PC-9 (cell line): ENCODE data around the gene MRPS34. TPM values are rescaled to one million over a fixed set of nuclear protein-coding genes. Genes with fewer than 3 reads are reported as not detected.

ENCODE experiments used
- BruUV-seq: library from RNA; stranded (reverse); fragments of 400-500 nt; replicated peaks from 2 replicates; lab custom pipeline; 2021; lab: Mats Ljungman, UMichigan
- CTCF ChIA-PET: fragments of 300-600 bp; sonication (Branson Sonifier 250); formaldehyde crosslinking; loops from one replicate; lab custom pipeline; 2022; ENCODE audit warnings: antibody characterized with exemption; lab: Charles Lee
- POLR2A ChIA-PET: fragments of 300-600 bp; sonication (Branson Sonifier 250); formaldehyde crosslinking; loops from one replicate; lab custom pipeline; 2022; ENCODE audit warnings: antibody characterized with exemption; ENCODE audit not compliant: unreplicated experiment; lab: Charles Lee
- DNase-seq, 2 experiments: peaks; one replicate each; pipeline versions ENCODE4 v3.0.0 to v3.0.0-alpha.2; 2015 to 2022; ENCODE audit warnings: mixed read lengths in 1 of 2
- H2AFZ ChIP-seq: fragments of 200-600 bp; sonication (generic); 2 replicates; pipeline ENCODE4 v1.8.1; 2017; ENCODE audit warnings: antibody characterized with exemption
- H3F3A ChIP-seq: fragments of 200-600 bp; sonication (generic); 2 replicates; pipeline ENCODE4 v1.8.1; 2017; ENCODE audit warnings: antibody characterized with exemption, mild to moderate bottlenecking, low read depth; ENCODE audit not compliant: insufficient read depth
- H3K27ac ChIP-seq: fragments of 200-600 bp; sonication (generic); 2 replicates; pipeline ENCODE4 v1.6.1; 2016; ENCODE audit warnings: mixed run types
- H3K27me3 ChIP-seq: fragments of 200-600 bp; sonication (generic); 2 replicates; pipeline ENCODE4 v1.6.1; 2016; ENCODE audit warnings: low read depth, mixed run types; ENCODE audit not compliant: insufficient read depth
- H3K36me3 ChIP-seq: fragments of 200-600 bp; sonication (generic); 2 replicates; pipeline ENCODE4 v1.6.1; 2016; ENCODE audit warnings: low read depth, mixed run types
- H3K4me1 ChIP-seq: fragments of 200-600 bp; sonication (generic); replicated peaks from 2 replicates; pipeline ENCODE4 v1.6.1; 2016; ENCODE audit warnings: mixed run types; ENCODE audit not compliant: insufficient read depth
- H3K4me2 ChIP-seq: fragments of 200-600 bp; sonication (generic); 2 replicates; pipeline ENCODE4 v1.6.1; 2017; ENCODE audit warnings: mixed run types
- H3K4me3 ChIP-seq: fragments of 200-600 bp; sonication (generic); 2 replicates; pipeline ENCODE4 v1.6.1; 2016; ENCODE audit warnings: mixed run types
- H3K79me2 ChIP-seq: fragments of 200-600 bp; sonication (generic); 2 replicates; pipeline ENCODE4 v1.6.1; 2017; ENCODE audit warnings: low read depth, mixed run types
- H3K9me2 ChIP-seq: fragments of 200-600 bp; sonication (generic); 2 replicates; pipeline ENCODE4 v1.8.1; 2017; ENCODE audit warnings: mild to moderate bottlenecking; ENCODE audit not compliant: insufficient read depth
- H3K9me3 ChIP-seq: fragments of 200-600 bp; sonication (generic); 2 replicates; pipeline ENCODE4 v1.8.1; 2016; ENCODE audit warnings: low read depth; ENCODE audit not compliant: insufficient read depth
- H4K20me1 ChIP-seq: fragments of 200-600 bp; sonication (generic); 2 replicates; pipeline ENCODE4 v1.8.1; 2017; ENCODE audit not compliant: insufficient read depth
- EZH2 ChIP-seq: fragments of 200-600 bp; sonication (generic); IDR thresholded peaks from 2 replicates; pipeline ENCODE4 v1.8.0; 2017; ENCODE audit warnings: antibody characterized with exemption, low read depth
- intact Hi-C: fragments of 100-400 bp; cut with micrococcal nuclease; formaldehyde crosslinking; loops from one replicate; pipeline ENCODE4 v1.10.0; 2022; ENCODE audit not compliant: unreplicated experiment
- total RNA-seq: library from RNA; stranded (reverse); gene quantifications from 2 replicates; pipeline ENCODE4 v1.2.3, GENCODE V29; 2021
- TF ChIP-seq, protein P1 (sequence below): fragments of 200-600 bp; sonication (generic); conservative IDR thresholded peaks from 2 replicates; pipeline ENCODE4 v1.6.1; 2017; ENCODE audit warnings: mixed run types, antibody characterized with exemption, mild to moderate bottlenecking, moderate library complexity

The MRPS34 gene
- total RNA-seq, 1 experiment from 2014 or later, result 201 TPM

DNA sequence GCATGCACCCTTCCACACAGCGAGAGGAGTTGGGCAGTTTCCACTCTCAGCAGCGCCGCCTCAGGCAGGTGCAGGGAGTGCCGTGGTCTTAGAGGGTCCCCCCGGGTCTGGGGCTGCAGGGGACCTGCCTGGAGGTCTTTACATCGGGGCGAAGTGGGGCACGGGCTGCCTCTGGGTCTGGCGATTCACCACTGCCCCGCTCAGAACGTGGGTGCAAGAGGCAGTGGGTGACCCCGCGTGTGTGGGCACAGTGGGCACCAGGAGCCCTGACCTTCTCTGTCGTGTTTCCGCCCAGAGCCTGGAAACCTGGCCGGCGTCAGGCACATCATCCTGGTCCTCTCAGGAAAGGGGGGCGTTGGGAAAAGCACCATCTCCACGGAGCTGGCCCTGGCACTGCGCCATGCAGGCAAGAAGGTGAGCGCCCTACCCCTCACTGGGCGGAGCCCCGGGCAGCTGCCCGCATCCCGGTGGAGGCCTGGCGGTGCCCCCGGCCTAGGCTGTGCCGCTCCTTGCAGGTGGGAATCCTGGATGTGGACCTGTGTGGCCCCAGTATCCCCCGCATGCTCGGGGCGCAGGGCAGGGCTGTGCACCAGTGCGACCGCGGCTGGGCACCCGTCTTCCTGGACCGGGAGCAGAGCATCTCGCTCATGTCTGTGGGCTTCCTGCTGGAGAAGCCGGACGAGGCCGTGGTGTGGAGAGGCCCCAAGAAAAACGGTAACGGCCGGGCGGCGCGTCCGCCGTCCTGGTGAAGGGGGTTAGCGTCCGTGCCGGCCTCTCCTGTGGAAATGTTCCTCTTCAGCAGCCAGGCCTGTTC is 13.5 kb upstream of the MRPS34 start:
- CTCF ChIA-PET, result no interaction called here
- Histone ChIP-seq H3K9me3 (no peaks in the 10 kb centered on the region), H3K79me2 (peaks cover 38% of the 10 kb centered on the region), H3K27me3 (no peaks in the 10 kb centered on the region), H3K4me3 (no peak overlapping the region), H3F3A (peaks cover 6% of the 10 kb centered on the region; the same call in 1 of the 2 replicates), H3K27ac (no peak overlapping the region), H3K9me2 (no peaks in the 10 kb centered on the region), H3K4me2 (no peak overlapping the region), H3K4me1 (peaks cover 7% of the 10 kb centered on the region), H3K36me3 (no peaks in the 10 kb centered on the region), H4K20me1 (peaks cover 20% of the 10 kb centered on the region), H2AFZ (no peak overlapping the region)
- no TSS peak for BruUV-seq
- TF ChIP-seq, protein P1, sequence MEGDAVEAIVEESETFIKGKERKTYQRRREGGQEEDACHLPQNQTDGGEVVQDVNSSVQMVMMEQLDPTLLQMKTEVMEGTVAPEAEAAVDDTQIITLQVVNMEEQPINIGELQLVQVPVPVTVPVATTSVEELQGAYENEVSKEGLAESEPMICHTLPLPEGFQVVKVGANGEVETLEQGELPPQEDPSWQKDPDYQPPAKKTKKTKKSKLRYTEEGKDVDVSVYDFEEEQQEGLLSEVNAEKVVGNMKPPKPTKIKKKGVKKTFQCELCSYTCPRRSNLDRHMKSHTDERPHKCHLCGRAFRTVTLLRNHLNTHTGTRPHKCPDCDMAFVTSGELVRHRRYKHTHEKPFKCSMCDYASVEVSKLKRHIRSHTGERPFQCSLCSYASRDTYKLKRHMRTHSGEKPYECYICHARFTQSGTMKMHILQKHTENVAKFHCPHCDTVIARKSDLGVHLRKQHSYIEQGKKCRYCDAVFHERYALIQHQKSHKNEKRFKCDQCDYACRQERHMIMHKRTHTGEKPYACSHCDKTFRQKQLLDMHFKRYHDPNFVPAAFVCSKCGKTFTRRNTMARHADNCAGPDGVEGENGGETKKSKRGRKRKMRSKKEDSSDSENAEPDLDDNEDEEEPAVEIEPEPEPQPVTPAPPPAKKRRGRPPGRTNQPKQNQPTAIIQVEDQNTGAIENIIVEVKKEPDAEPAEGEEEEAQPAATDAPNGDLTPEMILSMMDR, result no peak
- TF ChIP-seq EZH2, result no peak
- intact Hi-C loops, result no loop called here
- POLR2A ChIA-PET, result no interaction called here
- no peak for DNase-seq

DNA sequence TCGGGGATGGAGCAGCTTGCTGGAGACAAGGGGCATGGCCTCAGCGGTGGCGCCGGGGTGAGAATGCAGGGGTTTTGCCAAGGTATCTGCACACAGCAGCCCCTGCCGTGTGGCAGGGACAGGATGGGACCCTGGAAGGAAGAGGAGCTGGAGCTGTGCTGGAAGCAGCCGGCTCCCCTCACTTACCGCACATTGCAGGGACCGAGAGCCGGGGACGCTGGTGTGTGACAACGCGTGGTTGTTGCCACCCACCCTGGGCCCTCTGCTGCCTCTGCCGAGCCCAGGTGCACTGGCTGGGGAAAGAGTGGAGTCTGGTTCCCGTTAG is 12.9 kb upstream of the MRPS34 start:
- no peak for DNase-seq
- 0 out of 2 replicates have a peak, but pooled peaks cover 3% of the 10 kb centered on the region for H3K36me3 ChIP-seq
- H3F3A ChIP-seq, result peaks cover 12% of the 10 kb centered on the region; the same call in 1 of the 2 replicates
- ChIA-PET CTCF (no interaction called here), POLR2A (no interaction called here)
- no peak overlapping the region for H3K4me3 ChIP-seq
- intact Hi-C loops, result no loop called here
- peaks cover 13% of the 10 kb centered on the region for H3K4me1 ChIP-seq
- H3K9me2 ChIP-seq, result no peaks in the 10 kb centered on the region
- peaks cover 45% of the 10 kb centered on the region for H3K79me2 ChIP-seq
- no peaks in the 10 kb centered on the region for H3K9me3 ChIP-seq
- H3K4me2 ChIP-seq, result no peak overlapping the region
- no peak overlapping the region for H3K27ac ChIP-seq
- no TSS peak for BruUV-seq
- peaks cover 25% of the 10 kb centered on the region for H4K20me1 ChIP-seq
- TF ChIP-seq, protein P1, result no peak
- TF ChIP-seq EZH2, result no peak
- H2AFZ ChIP-seq, result no peak overlapping the region
- no peaks in the 10 kb centered on the region for H3K27me3 ChIP-seq

DNA sequence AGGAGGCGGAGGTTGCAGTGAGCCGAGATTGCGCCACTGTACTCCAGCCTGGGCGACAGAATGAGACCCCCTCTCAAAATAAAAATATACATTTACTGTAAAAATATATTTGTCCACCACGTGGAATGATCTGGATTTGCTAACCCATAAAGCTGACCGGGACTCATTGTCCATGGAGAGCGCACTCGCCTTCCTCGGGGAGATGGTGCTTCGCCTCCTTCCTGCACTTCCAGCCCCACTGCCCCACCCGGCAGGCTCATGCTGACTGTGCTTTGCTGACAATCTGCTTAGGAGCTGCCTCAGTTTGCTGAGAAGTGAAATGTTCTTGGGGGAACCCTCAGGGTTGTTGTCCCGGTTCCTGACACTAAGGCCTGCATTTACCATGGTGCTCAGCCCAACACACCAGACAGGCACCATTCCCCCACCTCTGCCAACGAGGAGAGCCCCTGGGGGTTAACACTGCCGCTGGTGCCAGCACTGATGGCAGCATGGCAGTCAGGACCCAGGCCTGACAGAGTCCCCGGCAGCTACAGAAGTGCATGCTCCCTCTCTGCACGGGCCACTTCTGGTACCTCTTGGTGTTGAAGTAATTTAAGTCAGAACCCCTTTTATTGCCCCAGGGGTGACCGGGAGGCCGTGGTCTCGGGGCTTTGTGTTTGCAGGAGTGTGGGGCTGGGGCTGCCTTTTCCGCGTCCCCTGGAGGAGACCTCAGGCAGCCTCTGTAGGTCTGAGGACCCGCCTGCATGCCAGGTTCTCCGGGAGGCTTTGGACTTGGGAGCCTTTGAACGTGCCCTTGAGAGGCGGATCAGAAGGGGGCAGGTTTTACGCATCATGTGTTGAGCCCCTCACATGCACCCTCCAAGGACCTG is 12.3 kb upstream of the MRPS34 start:
- CTCF ChIA-PET, result no interaction called here
- no peak for DNase-seq
- Histone ChIP-seq H3K9me3 (no peaks in the 10 kb centered on the region), H3K36me3 (0 out of 2 replicates have a peak, but pooled peaks cover 6% of the 10 kb centered on the region), H3K27ac (no peak overlapping the region), H3K9me2 (no peaks in the 10 kb centered on the region), H3K27me3 (no peaks in the 10 kb centered on the region), H3K4me1 (peaks cover 15% of the 10 kb centered on the region), H4K20me1 (peaks cover 31% of the 10 kb centered on the region), H3K4me3 (no peak overlapping the region), H3K4me2 (no peak overlapping the region), H3F3A (peaks cover 18% of the 10 kb centered on the region; the same call in 1 of the 2 replicates), H2AFZ (no peak overlapping the region), H3K79me2 (peaks cover 51% of the 10 kb centered on the region)
- POLR2A ChIA-PET, result no interaction called here
- BruUV-seq, result no TSS peak
- TF ChIP-seq, protein P1, result no peak
- TF ChIP-seq EZH2, result no peak
- intact Hi-C loops, result loop anchor here (5.0 kb wide), 2 partner anchors 157 to 367 kb away; partner anchors contain the start of gene MSRB1
